BJ (cell line): Measurements from ENCODE around the gene SHC4. TPM values are rescaled to one million over a fixed set of nuclear protein-coding genes. Genes with fewer than 3 reads are reported as not detected.

Experiments
- CTCF ChIA-PET: fragments of 350-600 bp; formaldehyde crosslinking; extraction: SDS; loops from one replicate; lab custom pipeline; 2021; ENCODE audit warnings: antibody characterized with exemption, inconsistent platforms; lab: Yijun Ruan, JAX
- POLR2A ChIA-PET: fragments of 300-600 bp; sonication (Branson Sonifier 250); formaldehyde crosslinking; extraction: SDS; loops from one replicate; lab custom pipeline; 2021; ENCODE audit warnings: antibody characterized with exemption; lab: Charles Lee
- DNase-seq: peaks from one replicate; pipeline ENCODE4 v3.0.0-alpha.2; 2011; ENCODE audit warnings: low read depth
- H3K27me3 ChIP-seq: 2 replicates; pipeline ENCODE4 v1.6.0; 2011; ENCODE audit warnings: low read length; ENCODE audit not compliant: control insufficient read depth, insufficient read depth
- H3K36me3 ChIP-seq: 2 replicates; pipeline ENCODE4 v1.5.1; 2011; ENCODE audit warnings: low read length; ENCODE audit not compliant: control insufficient read depth, insufficient read depth
- H3K4me3 ChIP-seq: 2 replicates; pipeline ENCODE4 v1.5.1; 2011; ENCODE audit warnings: low read depth, mild to moderate bottlenecking, control low read depth, low read length
- polyA plus RNA-seq: library from polyadenylated mRNA; depleted of rRNA; stranded (reverse); fragments of >200 nt; gene quantifications from 2 replicates; pipeline ENCODE4 v1.2.3, GENCODE V29; 2011
- TF ChIP-seq, protein P1 (sequence below): IDR thresholded peaks from 2 replicates; pipeline ENCODE4 v1.5.1; 2011; ENCODE audit warnings: low read depth, mild to moderate bottlenecking, control low read depth, inconsistent platforms, low read length, moderate library complexity; ENCODE audit not compliant: insufficient read depth

SHC4 gene
- polyA plus RNA-seq, 1 experiment = 0.74 TPM

DNA sequence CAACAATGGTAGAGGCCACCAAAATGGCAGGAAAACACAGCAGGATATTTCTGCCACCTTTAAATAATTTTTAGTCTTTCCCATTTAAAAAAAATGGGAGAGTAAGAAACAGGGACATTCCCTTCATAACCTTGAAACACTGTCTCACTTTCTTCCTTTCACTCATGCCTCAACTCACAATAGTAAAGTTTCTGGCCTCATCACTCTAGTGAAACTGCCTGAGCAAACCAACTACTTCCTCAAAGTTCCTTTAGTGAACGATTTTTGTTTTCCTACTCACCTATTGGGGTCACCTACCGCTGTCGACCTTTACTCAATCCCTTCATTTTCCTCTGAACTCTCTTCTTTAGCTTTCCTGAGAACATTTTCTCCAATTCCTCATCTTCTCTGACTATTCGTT is 33.0 kb downstream of the SHC4 start:
- CTCF ChIA-PET = interaction anchor here (1.5 kb wide), 1 partner anchor 16 kb away, joined by 3 read pairs; no protein-coding TSS in a partner anchor

DNA sequence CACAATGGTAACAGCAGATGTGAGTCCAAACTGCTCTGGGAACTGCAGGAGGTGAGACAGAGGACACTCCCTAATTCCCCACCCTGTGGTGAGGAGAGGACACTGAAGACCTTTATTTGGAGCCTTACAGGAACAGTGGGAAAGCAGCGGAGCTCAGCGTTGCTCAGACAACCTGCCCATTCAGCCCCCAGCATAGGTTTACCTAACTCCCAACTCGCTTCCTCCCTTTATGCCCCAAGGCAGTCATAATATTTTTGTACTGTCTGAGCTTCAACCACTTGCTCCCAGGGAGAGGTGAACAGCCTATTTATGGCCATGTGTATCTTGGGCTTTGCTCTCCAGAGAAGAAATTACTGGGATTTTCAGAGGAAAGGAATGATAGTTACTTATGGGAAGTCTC is 34.1 kb downstream of the SHC4 start:
- no peak for DNase-seq
- H3K36me3 ChIP-seq = no peaks in the 10 kb centered on the region
- ChIA-PET CTCF (interaction anchor here (1.5 kb wide), 1 partner anchor 17 kb away, joined by 3 read pairs; no protein-coding TSS in a partner anchor), POLR2A (no interaction called here)
- no peak overlapping the region for H3K4me3 ChIP-seq
- no peaks in the 10 kb centered on the region for H3K27me3 ChIP-seq
- TF ChIP-seq, protein P1, sequence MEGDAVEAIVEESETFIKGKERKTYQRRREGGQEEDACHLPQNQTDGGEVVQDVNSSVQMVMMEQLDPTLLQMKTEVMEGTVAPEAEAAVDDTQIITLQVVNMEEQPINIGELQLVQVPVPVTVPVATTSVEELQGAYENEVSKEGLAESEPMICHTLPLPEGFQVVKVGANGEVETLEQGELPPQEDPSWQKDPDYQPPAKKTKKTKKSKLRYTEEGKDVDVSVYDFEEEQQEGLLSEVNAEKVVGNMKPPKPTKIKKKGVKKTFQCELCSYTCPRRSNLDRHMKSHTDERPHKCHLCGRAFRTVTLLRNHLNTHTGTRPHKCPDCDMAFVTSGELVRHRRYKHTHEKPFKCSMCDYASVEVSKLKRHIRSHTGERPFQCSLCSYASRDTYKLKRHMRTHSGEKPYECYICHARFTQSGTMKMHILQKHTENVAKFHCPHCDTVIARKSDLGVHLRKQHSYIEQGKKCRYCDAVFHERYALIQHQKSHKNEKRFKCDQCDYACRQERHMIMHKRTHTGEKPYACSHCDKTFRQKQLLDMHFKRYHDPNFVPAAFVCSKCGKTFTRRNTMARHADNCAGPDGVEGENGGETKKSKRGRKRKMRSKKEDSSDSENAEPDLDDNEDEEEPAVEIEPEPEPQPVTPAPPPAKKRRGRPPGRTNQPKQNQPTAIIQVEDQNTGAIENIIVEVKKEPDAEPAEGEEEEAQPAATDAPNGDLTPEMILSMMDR = no peak

More for the DNA sequence above, 33.0 kb downstream of the SHC4 start:
- no peak overlapping the region for H3K4me3 ChIP-seq
- POLR2A ChIA-PET = no interaction called here
- DNase-seq = no peak
- TF ChIP-seq, protein P1 = no peak
- no peaks in the 10 kb centered on the region for H3K36me3 ChIP-seq
- no peaks in the 10 kb centered on the region for H3K27me3 ChIP-seq

DNA sequence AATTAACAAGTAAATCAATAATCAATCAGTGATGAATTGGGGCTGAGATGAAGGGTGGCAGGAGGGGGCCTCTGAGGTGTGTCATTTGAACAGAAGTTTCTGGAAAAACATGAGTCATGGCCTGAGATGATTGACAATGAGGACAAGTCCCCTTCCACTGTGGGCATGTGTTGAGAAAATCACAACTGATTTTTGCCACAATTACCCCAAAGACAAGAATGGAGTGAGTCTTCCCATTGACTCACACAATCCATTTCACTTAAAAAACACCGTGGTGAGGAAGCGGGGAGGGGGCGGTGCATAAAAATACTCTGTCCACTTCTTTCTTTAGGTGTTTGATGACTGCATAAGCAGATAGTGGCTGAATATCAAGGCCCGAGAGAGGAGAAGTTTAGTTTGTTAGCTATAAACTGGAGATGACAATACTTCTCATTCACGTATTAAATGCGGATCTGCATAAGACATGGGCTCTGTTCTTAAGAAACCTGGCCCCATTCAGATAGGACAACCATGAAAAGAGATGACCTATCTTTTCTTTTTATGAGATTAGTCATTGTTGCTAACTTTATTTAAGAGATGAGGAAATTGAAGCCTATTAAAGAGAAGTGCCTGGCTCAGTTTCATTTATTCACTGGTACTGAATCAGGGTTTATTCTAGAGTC is 34.7 kb downstream of the SHC4 start:
- H3K27me3 ChIP-seq = no peaks in the 10 kb centered on the region
- ChIA-PET CTCF (no interaction called here), POLR2A (no interaction called here)
- DNase-seq = no peak
- H3K4me3 ChIP-seq = no peak overlapping the region
- H3K36me3 ChIP-seq = no peaks in the 10 kb centered on the region
- TF ChIP-seq, protein P1 = no peak

DNA sequence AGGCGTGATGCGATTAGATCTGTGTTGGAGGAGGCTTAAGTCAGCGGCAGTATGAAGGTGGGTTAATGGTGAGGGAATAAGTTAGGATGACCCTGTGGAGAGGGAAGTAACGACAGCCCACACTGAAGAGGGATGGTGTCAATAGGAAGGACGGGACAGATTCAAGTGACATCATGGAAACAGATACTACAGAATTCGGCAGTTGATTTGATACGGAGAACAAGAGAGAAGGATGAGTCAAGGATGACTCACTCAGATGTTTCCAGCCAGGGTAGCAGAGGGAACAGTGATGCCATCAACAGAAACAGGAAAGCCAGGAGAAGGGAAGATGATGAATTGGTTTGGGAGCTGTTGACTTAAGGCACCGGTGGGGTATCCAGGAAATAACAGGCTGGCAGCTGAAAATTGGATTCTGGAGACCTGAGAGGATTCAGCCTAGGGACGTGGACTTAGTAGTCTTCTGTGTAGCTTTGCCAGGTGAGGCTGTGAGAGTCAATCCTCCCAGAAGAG is 38.0 kb downstream of the SHC4 start:
- Histone ChIP-seq H3K27me3 (no peaks in the 10 kb centered on the region), H3K36me3 (no peaks in the 10 kb centered on the region), H3K4me3 (no peak overlapping the region)
- TF ChIP-seq, protein P1 = no peak
- peak; percentile 59 for DNase-seq
- CTCF ChIA-PET = interaction anchor here (1.7 kb wide), 1 partner anchor 11 kb away, joined by 5 read pairs; no protein-coding TSS in a partner anchor
- POLR2A ChIA-PET = no interaction called here

DNA sequence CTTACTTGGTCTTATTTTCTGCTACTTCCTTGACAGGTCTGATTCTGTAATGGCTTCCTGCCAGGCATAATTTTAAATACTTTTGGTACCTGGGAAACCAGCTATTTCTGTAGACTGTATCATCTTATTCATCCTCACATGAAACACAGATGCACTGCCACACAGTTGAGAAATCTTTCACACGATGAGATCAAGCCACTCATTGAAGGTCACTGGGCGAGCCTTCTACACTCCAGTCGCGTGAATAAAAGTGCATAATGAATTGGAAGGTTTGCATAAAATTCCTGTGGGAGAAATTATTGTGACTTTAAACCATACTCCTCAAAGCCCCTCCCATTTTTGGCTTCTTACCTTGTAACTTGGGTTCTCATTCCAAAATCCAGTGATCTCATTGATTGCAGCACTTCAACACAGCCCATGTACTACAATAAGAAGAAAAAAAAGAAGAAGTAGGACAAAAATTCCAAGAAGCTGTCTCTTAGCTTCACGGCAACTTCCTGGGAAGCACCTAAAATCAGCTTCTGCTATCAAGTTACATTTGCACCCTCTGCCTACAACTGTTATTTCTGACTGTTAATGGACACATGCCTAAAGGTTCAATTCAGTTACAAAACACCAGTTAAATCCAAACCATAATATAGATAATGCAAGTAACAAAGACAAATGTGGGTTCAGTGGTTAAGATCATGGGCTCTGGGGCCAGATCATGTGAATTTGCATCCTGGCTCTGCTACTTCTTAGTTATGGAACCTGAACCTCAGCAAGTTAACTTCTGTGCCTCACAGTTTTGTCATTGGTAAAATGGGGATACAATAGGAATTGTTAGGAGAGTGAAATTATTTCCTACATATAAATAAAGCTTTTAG is 39.0 kb downstream of the SHC4 start:
- POLR2A ChIA-PET = no interaction called here
- Histone ChIP-seq H3K36me3 (no peaks in the 10 kb centered on the region), H3K27me3 (no peaks in the 10 kb centered on the region), H3K4me3 (no peak overlapping the region)
- TF ChIP-seq, protein P1 = no peak
- DNase-seq = no peak
- CTCF ChIA-PET = interaction anchor here (0.8 to 1.7 kb wide), 3 partner anchors 10 to 12 kb away, joined by 3 to 5 read pairs (median 3); no protein-coding TSS in a partner anchor
